ENCODE measurements around the gene NMUR1. TPM values are rescaled to one million over a fixed set of nuclear protein-coding genes. Genes with fewer than 3 reads are reported as not detected.

The NMUR1 gene
- polyA plus RNA-seq, 1 of the 3 experiments (the other 2 are of a cell fraction) = not detected

DNA sequence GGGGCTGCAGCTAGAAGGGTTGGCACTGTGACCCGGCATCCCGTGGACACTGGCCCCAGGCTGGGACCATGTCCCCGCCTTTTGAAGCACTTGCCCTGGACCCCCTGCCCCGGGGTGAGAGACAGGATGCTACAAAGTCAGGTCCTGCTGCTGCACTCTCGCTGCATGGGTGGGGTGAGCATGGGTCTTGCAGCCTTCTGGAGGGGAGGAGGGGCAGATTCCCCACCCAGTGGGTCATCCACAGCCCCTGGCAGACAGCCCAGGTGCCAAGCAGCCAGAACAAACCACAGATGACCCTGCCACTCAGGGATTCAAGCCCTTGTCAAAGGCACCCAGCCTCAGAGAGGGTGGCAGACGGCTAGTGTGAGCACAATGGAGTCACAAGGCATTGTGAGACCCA is 5.7 kb upstream of the NMUR1 start:
- H3K79me2 ChIP-seq (ENCODE audit: insufficient read depth) = no peaks in the 10 kb centered on the region
- H3K4me3 ChIP-seq (ENCODE audit: low read depth in 2 of 2, low read length in 1 of 2) = no peak overlapping the region
- CTCF ChIA-PET = interaction anchor here (1.0 to 1.7 kb wide), 2 partner anchors 21 to 22 kb away, joined by 3 to 5 read pairs; no protein-coding TSS in a partner anchor
- TF ChIP-seq, protein P1, sequence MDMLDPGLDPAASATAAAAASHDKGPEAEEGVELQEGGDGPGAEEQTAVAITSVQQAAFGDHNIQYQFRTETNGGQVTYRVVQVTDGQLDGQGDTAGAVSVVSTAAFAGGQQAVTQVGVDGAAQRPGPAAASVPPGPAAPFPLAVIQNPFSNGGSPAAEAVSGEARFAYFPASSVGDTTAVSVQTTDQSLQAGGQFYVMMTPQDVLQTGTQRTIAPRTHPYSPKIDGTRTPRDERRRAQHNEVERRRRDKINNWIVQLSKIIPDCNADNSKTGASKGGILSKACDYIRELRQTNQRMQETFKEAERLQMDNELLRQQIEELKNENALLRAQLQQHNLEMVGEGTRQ (IDR thresholded peaks at IDR 0.05; ENCODE audit: borderline replicate concordance, low read depth, low read length) = no peak
- TF ChIP-seq, protein P2, sequence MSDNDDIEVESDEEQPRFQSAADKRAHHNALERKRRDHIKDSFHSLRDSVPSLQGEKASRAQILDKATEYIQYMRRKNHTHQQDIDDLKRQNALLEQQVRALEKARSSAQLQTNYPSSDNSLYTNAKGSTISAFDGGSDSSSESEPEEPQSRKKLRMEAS (IDR thresholded peaks at IDR 0.05; ENCODE audit: low read depth) = no peak
- TF ChIP-seq RXRA (IDR thresholded peaks at IDR 0.05; ENCODE audit: borderline replicate concordance, low read depth) (no peak), FOSL2 (IDR thresholded peaks at IDR 0.05; ENCODE audit: borderline replicate concordance, low read depth) (no peak), NRF1 (IDR thresholded peaks at IDR 0.05; ENCODE audit: low read depth, low read length) (no peak), FOXM1 (IDR thresholded peaks at IDR 0.05; ENCODE audit: low read depth) (no peak), MXI1 (IDR thresholded peaks at IDR 0.05; ENCODE audit: low read depth, low read length) (no peak), NFIC (IDR thresholded peaks at IDR 0.05; ENCODE audit: borderline replicate concordance) (no peak), SIN3A (IDR thresholded peaks at IDR 0.05; ENCODE audit: borderline replicate concordance, low read depth, low read length) (no peak), TCF12 (IDR thresholded peaks at IDR 0.05) (no peak), MEF2A (IDR thresholded peaks at IDR 0.05; ENCODE audit: borderline replicate concordance, low read depth) (no peak), EP300 (IDR thresholded peaks at IDR 0.05; ENCODE audit: borderline replicate concordance in 1 of 2, low read depth in 1 of 2, low read length in 1 of 2) (no peak), EZH2phosphoT487 (IDR thresholded peaks at IDR 0.05; ENCODE audit: borderline replicate concordance, low read depth) (no peak)
- TF ChIP-seq, protein P3, sequence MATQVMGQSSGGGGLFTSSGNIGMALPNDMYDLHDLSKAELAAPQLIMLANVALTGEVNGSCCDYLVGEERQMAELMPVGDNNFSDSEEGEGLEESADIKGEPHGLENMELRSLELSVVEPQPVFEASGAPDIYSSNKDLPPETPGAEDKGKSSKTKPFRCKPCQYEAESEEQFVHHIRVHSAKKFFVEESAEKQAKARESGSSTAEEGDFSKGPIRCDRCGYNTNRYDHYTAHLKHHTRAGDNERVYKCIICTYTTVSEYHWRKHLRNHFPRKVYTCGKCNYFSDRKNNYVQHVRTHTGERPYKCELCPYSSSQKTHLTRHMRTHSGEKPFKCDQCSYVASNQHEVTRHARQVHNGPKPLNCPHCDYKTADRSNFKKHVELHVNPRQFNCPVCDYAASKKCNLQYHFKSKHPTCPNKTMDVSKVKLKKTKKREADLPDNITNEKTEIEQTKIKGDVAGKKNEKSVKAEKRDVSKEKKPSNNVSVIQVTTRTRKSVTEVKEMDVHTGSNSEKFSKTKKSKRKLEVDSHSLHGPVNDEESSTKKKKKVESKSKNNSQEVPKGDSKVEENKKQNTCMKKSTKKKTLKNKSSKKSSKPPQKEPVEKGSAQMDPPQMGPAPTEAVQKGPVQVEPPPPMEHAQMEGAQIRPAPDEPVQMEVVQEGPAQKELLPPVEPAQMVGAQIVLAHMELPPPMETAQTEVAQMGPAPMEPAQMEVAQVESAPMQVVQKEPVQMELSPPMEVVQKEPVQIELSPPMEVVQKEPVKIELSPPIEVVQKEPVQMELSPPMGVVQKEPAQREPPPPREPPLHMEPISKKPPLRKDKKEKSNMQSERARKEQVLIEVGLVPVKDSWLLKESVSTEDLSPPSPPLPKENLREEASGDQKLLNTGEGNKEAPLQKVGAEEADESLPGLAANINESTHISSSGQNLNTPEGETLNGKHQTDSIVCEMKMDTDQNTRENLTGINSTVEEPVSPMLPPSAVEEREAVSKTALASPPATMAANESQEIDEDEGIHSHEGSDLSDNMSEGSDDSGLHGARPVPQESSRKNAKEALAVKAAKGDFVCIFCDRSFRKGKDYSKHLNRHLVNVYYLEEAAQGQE (IDR thresholded peaks at IDR 0.05; ENCODE audit: low read depth, low read length) = no peak
- TF ChIP-seq, protein P4, sequence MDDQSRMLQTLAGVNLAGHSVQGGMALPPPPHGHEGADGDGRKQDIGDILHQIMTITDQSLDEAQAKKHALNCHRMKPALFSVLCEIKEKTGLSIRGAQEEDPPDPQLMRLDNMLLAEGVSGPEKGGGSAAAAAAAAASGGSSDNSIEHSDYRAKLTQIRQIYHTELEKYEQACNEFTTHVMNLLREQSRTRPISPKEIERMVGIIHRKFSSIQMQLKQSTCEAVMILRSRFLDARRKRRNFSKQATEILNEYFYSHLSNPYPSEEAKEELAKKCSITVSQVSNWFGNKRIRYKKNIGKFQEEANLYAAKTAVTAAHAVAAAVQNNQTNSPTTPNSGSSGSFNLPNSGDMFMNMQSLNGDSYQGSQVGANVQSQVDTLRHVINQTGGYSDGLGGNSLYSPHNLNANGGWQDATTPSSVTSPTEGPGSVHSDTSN (IDR thresholded peaks at IDR 0.05) = no peak
- TF ChIP-seq, protein P5, sequence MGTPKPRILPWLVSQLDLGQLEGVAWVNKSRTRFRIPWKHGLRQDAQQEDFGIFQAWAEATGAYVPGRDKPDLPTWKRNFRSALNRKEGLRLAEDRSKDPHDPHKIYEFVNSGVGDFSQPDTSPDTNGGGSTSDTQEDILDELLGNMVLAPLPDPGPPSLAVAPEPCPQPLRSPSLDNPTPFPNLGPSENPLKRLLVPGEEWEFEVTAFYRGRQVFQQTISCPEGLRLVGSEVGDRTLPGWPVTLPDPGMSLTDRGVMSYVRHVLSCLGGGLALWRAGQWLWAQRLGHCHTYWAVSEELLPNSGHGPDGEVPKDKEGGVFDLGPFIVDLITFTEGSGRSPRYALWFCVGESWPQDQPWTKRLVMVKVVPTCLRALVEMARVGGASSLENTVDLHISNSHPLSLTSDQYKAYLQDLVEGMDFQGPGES (IDR thresholded peaks at IDR 0.05; ENCODE audit: low read depth, low read length) = no peak
- TF ChIP-seq, protein P6, sequence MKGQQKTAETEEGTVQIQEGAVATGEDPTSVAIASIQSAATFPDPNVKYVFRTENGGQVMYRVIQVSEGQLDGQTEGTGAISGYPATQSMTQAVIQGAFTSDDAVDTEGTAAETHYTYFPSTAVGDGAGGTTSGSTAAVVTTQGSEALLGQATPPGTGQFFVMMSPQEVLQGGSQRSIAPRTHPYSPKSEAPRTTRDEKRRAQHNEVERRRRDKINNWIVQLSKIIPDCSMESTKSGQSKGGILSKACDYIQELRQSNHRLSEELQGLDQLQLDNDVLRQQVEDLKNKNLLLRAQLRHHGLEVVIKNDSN (IDR thresholded peaks at IDR 0.05; ENCODE audit: borderline replicate concordance, low read depth) = no peak
- H3K27ac ChIP-seq (ENCODE audit: low read depth in 2 of 2, low read length in 1 of 2) = no peak overlapping the region
- no peak overlapping the region for H3K9ac ChIP-seq
- H3K4me1 ChIP-seq (ENCODE audit: control insufficient read depth in 1 of 2, insufficient read depth in 2 of 2, low read depth in 1 of 2, low read length in 1 of 2) = no peaks in the 10 kb centered on the region; a peak in 1 of 4 replicates
- no peak overlapping the region for H2AFZ ChIP-seq (ENCODE audit: low read depth)
- no peak for DNase-seq
- H3K4me2 ChIP-seq = no peak overlapping the region
- no peaks in the 10 kb centered on the region for H3F3A ChIP-seq (replicated peaks; ENCODE audit: insufficient read depth)
- no peaks in the 10 kb centered on the region for H3K36me3 ChIP-seq (replicated peaks in 1 of 2; ENCODE audit: control insufficient read depth in 1 of 2, insufficient read depth in 2 of 2, low read length in 1 of 2)
- POLR2A ChIA-PET = no interaction called here
- H3K9me2 ChIP-seq = no peaks in the 10 kb centered on the region
- H4K20me1 ChIP-seq (ENCODE audit: insufficient read depth) = no peaks in the 10 kb centered on the region
- H3K27me3 ChIP-seq (ENCODE audit: insufficient read depth) = no peaks in the 10 kb centered on the region; the same call in 1 of the 2 replicates
- no CpG with 5 or more reads among the region's 6 CpGs for WGBS (ENCODE audit: low lambda C conversion rate)
- no peaks in the 10 kb centered on the region for H3K9me3 ChIP-seq

Measured in SK-N-SH (cell line).